Measurements from ENCODE around the gene CLASP2. TPM values are rescaled to one million over a fixed set of nuclear protein-coding genes. Genes with fewer than 3 reads are reported as not detected.

CLASP2 gene
- total and polyA plus RNA-seq, 2 of the 4 experiments (the other 2 are of a cell fraction), result 11.9 to 49.1 TPM

GRCh38 chr3:33729993-33730392, 11.9 kb upstream of the CLASP2 start:
- H3K27ac ChIP-seq (ENCODE audit: insufficient read depth, low read length), result no peak overlapping the region
- no peak overlapping the region for H2BK15ac ChIP-seq (ENCODE audit: low read depth, low read length)
- intact Hi-C loops (cut with micrococcal nuclease) (no loop called here), in situ Hi-C loops (cut with MboI; ENCODE audit: low sequenced_read_pairs) (no loop called here), dilution Hi-C loops (cut with HindIII; ENCODE audit: low sequenced_read_pairs, unreplicated experiment) (no loop called here)
- H3K14ac ChIP-seq (replicated peaks; ENCODE audit: low read depth, low read length), result no peak overlapping the region
- H3K4me3 ChIP-seq (ENCODE audit: insufficient read depth, low read depth, low read length), result no peak overlapping the region
- DNase-seq (no peak), ATAC-seq (ENCODE audit: low read depth) (no peak)
- ChIA-PET CTCF (no interaction called here), POLR2A (ENCODE audit: unreplicated experiment) (no interaction called here)
- H4K5ac ChIP-seq (ENCODE audit: low read depth, low read length), result no peak overlapping the region
- H2AK9ac ChIP-seq (replicated peaks; ENCODE audit: low read depth, low read length, poor library complexity), result no peak overlapping the region
- WGBS, 2 experiments (ENCODE audit: extremely low coverage in 2 of 2, insufficient read length in 1 of 2), result no CpG with 5 or more reads among the region's 3 CpGs
- no peak overlapping the region for H3K18ac ChIP-seq (ENCODE audit: low read depth, low read length)
- H2AFZ ChIP-seq (replicated peaks; ENCODE audit: low read length, poor library complexity), result no peak overlapping the region
- H3K56ac ChIP-seq (ENCODE audit: extremely low read depth, insufficient read depth, low read length), result no peak overlapping the region
- no peak overlapping the region for H3K4me2 ChIP-seq (ENCODE audit: low read depth, low read length)
- H2AK5ac ChIP-seq (ENCODE audit: low read depth, low read length), result no peak overlapping the region
- no peak overlapping the region for H4K8ac ChIP-seq (ENCODE audit: low read depth in 2 of 2, low read length in 2 of 2)
- peaks cover 2% of the 10 kb centered on the region; the same call in 1 of the 2 replicates for H3K9me3 ChIP-seq (ENCODE audit: control insufficient read depth, insufficient read depth, low read length)
- no peak overlapping the region for H4K91ac ChIP-seq (ENCODE audit: insufficient read depth, low read depth, low read length)
- TF ChIP-seq RAD21 (IDR thresholded peaks at IDR 0.05; ENCODE audit: low read length) (no peak), ELK1 (IDR thresholded peaks at IDR 0.05; ENCODE audit: borderline replicate concordance, low read depth, low read length) (no peak), MAZ (IDR thresholded peaks at IDR 0.05; ENCODE audit: borderline replicate concordance, low read depth, low read length) (no peak), MXI1 (IDR thresholded peaks at IDR 0.05; ENCODE audit: borderline replicate concordance, low read depth, low read length) (no peak), BHLHE40 (IDR thresholded peaks at IDR 0.05; ENCODE audit: low read depth, low read length) (no peak), MAFK (IDR thresholded peaks at IDR 0.05; ENCODE audit: low read depth, low read length) (no peak), FOS (IDR thresholded peaks at IDR 0.05; ENCODE audit: low read depth, low read length) (no peak), RCOR1 (IDR thresholded peaks at IDR 0.05; ENCODE audit: insufficient replicate concordance, low read length) (no peak), CEBPB (IDR thresholded peaks at IDR 0.05; ENCODE audit: low read depth, low read length) (no peak), CHD1 (IDR thresholded peaks at IDR 0.05; ENCODE audit: low read depth, low read length) (no peak), POLR2A (IDR thresholded peaks at IDR 0.05; ENCODE audit: low read depth, low read length) (no peak), SMC3 (IDR thresholded peaks at IDR 0.05; ENCODE audit: low read depth, low read length) (no peak), NFE2L2 (IDR thresholded peaks at IDR 0.05; ENCODE audit: low read depth, low read length) (no peak)
- H2BK5ac ChIP-seq (ENCODE audit: low read depth, low read length, poor library complexity, severe bottlenecking), result no peak overlapping the region
- H2BK20ac ChIP-seq (ENCODE audit: low read depth, low read length), result no peak overlapping the region
- H3K9me1 ChIP-seq (ENCODE audit: insufficient read depth, low read length), result no peaks in the 10 kb centered on the region; the same call in 1 of the 2 replicates
- no peak overlapping the region for H3K9ac ChIP-seq (ENCODE audit: low read depth, low read length)
- H2BK120ac ChIP-seq (ENCODE audit: low read depth, low read length), result no peak overlapping the region
- BruUV-seq (replicated peaks), result no TSS peak
- H3K79me1 ChIP-seq (ENCODE audit: low read depth in 1 of 2, low read length in 2 of 2), result no peaks in the 10 kb centered on the region
- no peaks in the 10 kb centered on the region for H3K4me1 ChIP-seq (ENCODE audit: control insufficient read depth, insufficient read depth, low read length)
- no peaks in the 10 kb centered on the region for H4K20me1 ChIP-seq (ENCODE audit: insufficient read depth, low read length)
- H3K27me3 ChIP-seq (ENCODE audit: control insufficient read depth, insufficient read depth, low read length), result no peaks in the 10 kb centered on the region; the same call in 1 of the 2 replicates
- H3K4ac ChIP-seq (ENCODE audit: low read depth, low read length), result no peak overlapping the region
- H3K23ac ChIP-seq (ENCODE audit: low read depth, low read length), result no peak overlapping the region
- no peaks in the 10 kb centered on the region for H3K36me3 ChIP-seq (ENCODE audit: control insufficient read depth, insufficient read depth, low read length)

Data from IMR-90 (cell line).